GM18526 (cell line): ENCODE results near the gene DDI2.

Experiments used
- POLR2A ChIP-seq: IDR thresholded peaks from 3 replicates; pipeline ENCODE4 v1.6.1; 2011; ENCODE audit not compliant: insufficient read length; ENCODE audit errors: extremely low read depth

DDI2 gene

GRCh38 chr1:15624133-15624714 is 7.0 kb downstream of the DDI2 start:
- TF ChIP-seq POLR2A, result no peak

GRCh38 chr1:15625056-15625917 is 8.0 kb downstream of the DDI2 start:
- no peak for TF ChIP-seq POLR2A

GRCh38 chr1:15626269-15626950 is 9.2 kb downstream of the DDI2 start:
- TF ChIP-seq POLR2A, result no peak

DNA sequence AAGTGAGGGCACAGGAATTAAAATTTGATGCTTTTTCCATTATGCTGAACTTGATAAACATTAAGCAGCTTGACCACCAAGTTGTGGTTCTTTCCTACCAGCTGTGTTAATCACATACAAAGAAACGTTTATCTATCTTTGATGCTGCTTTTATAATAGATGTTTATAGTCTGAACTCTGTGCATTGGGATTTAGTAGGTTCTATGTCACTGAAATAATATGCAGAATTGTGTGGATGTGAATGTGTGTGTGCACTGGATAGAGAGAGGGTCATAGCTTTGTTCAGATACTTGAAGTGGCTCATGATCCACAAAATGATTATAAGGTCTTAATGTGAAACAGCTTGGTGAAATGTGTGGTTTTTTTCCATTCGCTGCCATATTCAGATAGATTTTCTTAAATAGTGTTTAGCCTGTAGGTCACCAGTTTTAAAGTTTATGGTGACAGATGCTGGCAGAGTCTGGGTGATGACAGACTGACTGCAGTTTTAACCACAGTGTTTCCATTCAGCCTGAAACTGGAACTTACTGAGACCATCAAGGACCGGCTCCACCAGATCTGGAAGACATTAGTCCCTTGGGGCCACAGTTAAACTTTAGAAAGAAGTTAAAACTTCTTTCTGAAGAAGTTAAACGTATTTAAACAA is 10.2 kb downstream of the DDI2 start:
- TF ChIP-seq POLR2A, result no peak

- TF ChIP-seq POLR2A, result no peak
Measured at GRCh38 chr1:15628003-15628402, 10.7 kb downstream of the DDI2 start.

DNA sequence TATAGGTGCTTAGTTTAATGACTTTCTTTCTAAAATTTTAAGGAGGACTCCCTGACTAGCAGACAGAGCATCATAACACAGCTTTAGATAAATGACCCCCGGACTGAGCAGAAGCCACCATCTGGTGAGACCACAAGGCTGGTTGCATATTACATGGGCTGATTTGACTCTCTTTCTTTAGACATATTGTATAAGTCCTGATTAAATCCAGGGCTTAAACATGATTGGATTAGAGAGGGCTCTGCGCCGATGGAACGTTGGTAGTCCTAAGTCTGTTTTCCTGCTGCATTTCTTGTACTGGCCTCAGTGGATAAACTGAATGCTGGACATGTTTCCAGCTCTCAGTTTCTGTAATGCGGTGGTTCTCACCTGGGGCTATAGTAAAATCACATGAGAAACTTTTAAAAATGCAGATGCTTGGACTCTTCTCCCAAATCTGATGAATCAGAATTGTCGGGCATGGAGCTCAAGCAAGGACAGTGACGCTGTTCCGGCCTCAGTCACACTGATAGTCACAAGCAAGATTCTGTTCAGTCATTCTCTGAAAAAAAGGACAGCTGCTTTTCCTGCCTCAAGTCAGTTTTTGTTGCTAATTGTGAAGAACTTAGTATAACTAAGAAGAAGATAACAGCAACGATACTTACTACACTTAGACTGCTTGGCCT is 16.6 kb downstream of the DDI2 start:
- TF ChIP-seq POLR2A, result no peak

DNA sequence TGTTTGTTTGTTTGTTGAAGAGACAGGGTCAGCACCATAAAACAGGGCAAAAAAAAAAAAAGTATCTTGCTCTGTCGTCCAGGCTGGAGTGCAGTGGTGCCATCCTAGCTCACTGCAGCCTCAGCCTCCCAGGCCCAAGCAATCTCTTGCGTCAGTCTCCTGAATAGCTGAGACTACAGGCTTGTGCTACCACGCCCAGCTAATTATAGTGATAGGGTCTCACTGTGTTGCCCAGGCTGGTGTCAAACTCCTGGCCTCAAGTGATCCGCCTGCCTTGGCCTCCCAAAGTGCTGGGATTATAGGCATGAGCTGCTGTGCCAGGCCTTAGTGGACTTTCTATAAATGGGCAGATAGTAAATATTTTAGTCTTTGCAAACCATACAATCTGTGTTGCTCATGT is 19.2 kb downstream of the DDI2 start:
- TF ChIP-seq POLR2A, result no peak

DNA sequence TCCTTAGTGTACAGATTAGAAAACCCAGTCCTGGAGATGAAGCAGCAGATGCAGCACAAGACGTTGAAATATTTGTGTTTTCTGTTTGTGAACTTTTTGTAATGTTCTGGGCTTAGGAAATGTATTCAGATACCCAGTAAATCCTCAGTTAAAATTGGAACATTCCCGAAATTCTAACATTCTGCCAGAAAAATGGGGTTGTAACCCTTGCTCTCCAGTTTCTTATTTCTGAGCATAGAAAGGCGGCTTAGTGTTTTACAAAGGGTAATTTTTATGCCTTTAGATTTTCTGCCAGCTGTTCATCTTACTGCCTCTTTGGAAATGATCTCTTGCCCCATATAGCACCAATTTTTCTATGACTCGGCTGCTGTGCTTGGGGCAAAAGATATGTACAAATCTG is 20.6 kb downstream of the DDI2 start:
- no peak for TF ChIP-seq POLR2A

- no peak for TF ChIP-seq POLR2A
Measured at GRCh38 chr1:15639262-15639661, 22.0 kb downstream of the DDI2 start.

DNA sequence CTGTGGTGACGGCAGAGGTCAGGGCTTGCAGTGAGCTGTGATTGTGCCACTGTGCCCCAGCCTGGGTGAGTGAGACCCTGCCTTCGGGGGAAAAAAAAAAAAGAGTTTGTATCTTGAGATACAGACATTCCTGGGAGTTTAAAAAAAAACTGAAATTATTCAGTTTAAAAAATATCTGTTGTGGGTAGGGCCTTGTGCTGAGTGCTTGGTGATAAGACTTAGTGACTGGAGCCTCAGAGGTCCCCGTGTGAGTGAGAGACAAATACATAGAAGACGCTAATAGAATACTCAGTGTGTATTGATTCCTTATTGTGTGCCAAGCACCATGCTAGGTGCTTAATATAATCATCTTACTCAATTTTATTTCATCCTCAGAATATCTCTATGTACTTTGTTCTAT is 22.7 kb downstream of the DDI2 start:
- no peak for TF ChIP-seq POLR2A

- no peak for TF ChIP-seq POLR2A
Measured at GRCh38 chr1:15640667-15641066, 23.4 kb downstream of the DDI2 start.

DNA sequence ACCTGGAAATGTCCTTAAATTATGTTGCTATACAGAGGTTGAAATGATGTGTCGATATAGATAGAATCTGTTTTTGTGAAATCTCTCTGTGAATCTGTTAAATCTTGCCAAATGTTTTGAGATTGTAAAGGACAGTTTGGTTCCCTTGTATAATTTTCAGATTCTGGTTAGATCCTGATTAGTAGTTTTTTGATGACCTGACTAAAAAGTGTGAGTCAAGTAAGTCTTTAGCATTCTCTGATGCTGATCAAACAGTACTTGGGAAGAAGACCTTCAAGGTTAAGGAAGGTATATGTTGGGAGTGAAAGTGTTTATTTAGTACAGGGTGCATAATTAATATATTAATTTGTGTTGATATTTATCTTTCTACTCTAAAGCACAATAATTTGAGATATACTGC is 32.7 kb downstream of the DDI2 start:
- TF ChIP-seq POLR2A, result no peak

DNA sequence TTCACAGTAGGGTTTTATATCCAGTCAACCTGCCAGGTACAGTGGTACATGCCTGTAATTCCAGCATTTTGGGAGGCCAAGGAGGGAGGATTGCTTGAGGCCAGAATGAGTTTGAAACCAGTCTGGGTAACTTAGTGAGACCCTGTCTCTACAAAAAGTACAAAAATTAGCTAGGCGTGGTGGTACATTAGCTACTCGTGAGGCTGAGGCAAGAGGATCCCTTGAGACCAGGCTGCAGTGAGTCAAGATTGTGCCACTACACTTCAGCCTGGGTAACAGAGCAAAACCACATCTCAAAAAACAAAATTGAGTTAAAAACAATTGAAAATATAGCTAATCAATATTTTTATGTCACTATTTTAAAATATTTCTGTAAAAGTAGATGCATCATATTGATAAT is 33.2 kb downstream of the DDI2 start:
- no peak for TF ChIP-seq POLR2A

DNA sequence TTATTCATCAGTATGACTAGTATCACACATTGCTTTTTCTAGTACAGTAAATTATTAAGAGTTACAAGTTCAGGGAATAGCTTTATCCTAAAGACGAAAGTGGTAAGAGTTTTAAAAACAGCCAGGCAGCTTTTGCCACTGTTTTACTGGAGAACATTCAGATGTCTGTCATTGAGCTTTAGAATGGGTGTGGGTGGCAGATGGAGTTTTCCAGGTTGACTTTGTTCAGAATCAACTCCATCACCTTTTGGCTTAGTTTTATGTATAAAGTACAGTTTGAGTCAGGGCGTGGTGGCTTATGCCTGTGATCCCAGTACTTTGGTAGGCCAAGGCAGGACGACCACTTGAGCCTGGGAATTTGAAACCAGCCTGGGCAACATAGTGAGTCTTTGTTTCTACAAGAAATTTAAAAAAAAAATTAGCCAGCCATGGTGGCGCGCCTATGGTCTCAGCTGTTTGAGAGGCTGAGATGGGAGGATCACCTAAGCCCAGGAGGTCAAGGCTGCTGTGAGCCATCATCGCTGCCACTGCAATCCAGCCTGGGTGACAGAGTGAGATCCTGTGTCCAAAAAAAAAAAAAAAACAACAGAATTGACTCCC is 36.9 kb downstream of the DDI2 start:
- no peak for TF ChIP-seq POLR2A

DNA sequence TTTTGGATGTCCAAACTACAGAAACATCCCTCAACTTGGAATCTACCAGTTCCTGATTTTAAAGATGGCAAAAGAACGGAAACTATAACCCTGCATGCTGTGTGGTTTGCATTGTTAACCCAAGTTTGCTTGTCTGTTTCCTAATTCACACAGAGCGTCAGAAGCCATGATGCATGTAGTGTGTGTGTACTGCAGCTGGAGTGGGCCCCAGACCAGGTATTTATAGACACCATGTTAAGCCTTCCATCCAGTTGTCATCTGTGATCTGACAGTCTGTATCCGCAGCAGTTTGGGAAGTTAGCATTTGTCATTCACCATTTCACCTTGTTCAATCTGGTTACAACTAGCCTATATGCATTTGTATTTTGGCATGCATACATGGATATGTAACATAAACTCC is 39.2 kb downstream of the DDI2 start:
- no peak for TF ChIP-seq POLR2A

DNA sequence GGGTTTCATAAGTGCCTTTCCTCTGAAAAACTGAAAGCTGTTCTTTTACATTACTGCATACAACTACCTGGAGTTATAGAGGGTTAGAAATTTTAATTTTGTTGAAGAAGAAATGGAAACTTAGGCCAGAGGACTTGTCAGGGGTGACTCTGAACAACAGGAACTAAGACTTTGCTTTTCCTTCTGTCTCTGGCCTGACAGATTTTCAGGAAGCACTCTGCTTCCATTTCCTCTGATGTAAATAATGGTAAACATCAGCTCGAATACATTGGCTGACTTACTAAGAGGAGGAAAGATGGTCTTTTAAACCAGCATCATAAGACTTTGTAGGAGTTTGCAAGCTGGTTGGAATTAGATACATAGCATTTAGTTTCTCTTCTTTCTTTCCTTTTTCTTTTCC is 39.8 kb downstream of the DDI2 start:
- TF ChIP-seq POLR2A, result no peak
